ENCODE data around the gene EGFL7.

EGFL7 gene

DNA sequence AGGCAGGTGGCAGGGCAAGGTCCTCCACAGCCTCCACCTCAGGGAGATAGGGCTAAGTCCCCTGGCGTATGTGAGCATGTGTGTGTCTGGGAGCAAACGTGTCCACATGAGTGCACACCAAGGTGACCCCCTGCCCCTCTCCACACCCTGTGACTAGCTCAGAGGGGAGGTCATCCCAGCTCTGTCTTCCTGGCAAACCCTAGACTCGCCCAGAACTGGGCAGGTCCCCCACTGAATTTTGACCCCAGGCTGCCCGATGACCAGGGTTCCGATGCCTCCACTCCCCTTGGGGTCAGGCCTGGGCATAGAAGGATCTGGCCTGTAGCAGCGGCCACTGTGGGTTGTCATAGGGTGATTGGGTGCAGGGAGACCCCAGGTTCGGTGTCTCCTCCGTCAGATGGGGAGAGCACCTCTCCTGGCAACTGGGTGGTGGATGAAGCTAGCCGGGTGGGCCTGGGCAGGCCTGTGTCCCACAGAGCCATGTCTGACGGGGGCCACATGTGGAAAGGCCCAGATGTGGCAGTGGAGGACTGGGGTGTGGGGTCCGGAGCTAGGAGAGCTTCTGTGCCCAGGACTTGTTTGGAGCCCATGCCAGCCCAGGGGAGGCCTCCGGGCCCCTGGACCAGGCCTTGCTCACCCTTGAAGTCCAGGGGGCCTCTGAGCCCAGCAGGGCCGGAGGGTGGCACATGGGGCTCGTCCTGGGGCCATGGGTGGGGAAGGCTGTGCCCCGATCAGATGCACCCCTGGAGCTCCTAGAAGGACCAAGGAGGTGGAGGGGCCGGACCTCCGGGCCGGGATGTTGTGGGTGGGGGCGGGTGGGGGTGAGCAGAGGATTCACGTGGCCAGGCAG is 55.9 kb downstream of the EGFL7 start:
- no peak for DNase-seq (ENCODE audit: low spot score)

DNA sequence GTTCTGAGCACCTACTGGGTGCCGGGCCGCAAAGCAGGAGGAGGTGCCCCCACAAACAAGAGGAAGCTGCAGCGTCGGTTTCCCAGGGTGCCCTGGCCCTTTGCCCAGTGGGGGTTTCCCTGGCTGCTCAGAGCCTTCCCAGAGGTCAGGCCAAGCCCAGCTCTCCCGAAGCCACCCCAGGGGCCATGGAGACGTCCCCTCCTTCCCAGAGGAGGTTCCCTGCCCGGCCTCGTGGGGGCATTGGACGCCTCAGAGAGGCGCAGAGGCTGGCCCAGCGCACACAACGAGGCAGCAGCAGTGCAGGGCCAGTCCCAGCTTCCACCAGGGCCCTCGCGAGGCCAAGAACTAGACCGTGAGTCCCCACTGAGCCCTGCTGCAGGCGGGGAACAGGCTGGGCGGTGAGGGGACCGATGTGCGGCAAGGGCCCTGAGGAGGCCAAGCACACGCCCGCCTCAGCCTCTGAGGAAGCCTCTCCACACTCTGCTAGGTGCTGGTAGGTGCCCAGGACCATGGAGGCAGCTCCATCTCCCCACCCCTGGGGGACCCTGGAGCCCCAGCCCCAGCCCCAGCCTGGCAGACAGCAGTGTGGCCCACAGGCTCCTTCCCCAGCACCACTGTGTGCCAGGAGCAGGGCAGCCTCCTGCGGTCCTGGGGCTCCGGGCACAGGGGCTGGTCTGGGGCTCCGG is 56.6 kb downstream of the EGFL7 start:
- DNase-seq (ENCODE audit: low spot score) = no peak

DNA sequence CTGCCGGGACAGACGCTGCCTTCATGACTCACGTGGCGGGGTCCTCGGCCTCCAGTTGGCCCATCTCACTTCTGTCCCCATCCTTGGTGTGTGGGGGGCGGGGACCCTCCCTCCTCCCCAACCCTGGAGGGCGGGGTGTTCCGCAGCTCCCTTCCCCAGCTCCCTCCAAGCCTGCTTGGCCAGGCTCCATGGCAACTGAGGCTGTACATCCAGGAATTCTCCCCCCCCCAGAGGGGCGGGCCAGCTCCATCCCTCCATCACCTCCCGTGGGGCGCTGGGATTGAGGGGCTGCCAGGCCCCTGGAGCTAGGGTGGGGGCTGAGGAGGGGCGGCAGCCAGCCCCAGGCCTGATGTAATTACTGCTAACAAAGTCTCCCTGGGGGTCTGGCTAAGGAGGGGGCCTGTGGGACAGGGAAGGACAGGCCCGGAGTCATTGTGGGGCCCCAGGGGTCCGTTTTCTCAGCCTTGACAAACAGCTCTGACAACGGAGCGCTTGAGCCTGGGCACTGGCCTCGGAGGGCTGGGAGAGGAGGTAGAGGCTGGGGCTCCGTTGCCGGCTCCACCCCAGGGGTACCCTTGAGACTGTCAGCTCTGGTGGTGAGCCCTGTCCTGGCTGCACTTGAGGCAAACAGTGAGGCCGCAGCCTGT is 57.7 kb downstream of the EGFL7 start:
- DNase-seq (ENCODE audit: low spot score) = no peak

DNA sequence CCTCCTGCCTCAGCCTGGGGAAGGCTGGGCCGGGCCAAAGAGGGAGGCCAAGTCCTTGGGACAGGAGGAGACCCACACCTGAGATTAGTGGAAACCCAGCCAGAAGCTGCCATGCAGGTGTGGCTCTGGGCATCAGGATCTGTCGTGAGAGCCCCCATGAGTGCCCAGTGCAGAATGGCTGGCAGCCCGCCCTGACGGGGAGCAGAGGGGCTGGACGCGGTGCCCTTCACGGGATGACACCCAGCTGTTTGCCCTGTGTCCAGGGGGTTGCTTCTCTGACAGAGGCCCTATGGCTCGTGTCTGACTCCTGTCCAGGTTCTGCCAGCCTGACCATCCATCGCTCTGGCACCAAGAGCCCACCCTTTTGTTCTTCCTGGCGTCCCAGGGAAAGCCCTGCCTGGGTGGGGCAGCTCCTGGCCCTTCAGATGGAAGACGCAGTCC is 58.2 kb downstream of the EGFL7 start:
- DNase-seq (ENCODE audit: low spot score) = no peak

DNA sequence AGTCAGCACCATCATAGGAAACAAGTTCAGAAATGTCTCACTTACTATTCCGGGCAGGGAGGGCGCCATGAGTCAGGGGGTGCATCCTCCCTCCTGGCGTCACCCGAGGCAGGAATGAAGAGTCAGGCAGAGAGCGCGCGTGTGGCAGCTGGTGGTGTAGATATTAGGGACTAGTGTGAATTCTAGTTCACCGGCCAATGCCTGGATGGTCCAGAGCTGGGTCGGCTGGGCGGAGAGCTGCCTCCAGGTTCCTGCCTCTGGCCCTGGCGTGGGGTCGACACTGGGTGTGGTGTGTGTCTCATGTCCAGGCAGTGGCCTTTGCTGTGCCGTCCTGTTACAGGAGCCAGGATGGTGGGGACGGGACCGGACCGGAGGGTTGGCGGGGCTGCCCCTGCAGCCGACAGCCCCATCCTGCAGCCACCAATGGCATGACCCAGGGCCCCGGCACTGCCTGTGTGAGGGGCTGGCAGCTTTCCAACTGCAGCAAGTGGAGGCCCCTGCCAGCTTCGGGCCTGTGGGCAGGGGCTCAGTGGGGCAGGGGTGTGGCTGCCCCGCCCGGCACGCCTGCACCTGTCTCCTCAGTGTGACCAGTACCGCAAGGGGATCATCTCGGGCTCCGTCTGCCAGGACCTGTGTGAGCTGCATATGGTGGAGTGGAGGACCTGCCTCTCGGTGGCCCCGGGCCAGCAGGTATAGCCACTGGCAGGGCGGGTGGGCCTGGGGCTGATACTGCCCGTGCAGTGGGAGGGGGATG is 58.8 kb downstream of the EGFL7 start:
- no peak for DNase-seq (ENCODE audit: low spot score)

Data from hematopoietic multipotent progenitor cell treated with erythropoietin and hydrocortisone succinate and interleukin-3 and kit ligand, for 17 days (in vitro differentiated cells).